GM04503 (cell line): Measurements from ENCODE around the gene NFATC4.
"Not testable (repeated sequence)": the region's sequence is repeated elsewhere in the genome, so short reads cannot be mapped to it uniquely, and the experiment has no call there.

ENCODE experiments used
- DNase-seq: peaks from one replicate; pipeline ENCODE4 v3.0.0-alpha.2; 2012; ENCODE audit warnings: low read depth

The NFATC4 gene

GRCh38 chr14:24368212-24368561, 203 bp downstream of the NFATC4 start:
- DNase-seq = no peak

- DNase-seq = peak; percentile 54
These were observed 723 bp downstream of the NFATC4 start for GRCh38 chr14:24368562-24369252.

GRCh38 chr14:24369463-24369862, 1.5 kb downstream of the NFATC4 start:
- DNase-seq = no peak

GRCh38 chr14:24369907-24370687, 2.1 kb downstream of the NFATC4 start:
- no peak for DNase-seq

GRCh38 chr14:24370748-24371147, 2.8 kb downstream of the NFATC4 start:
- no peak for DNase-seq

GRCh38 chr14:24371605-24372004, 3.6 kb downstream of the NFATC4 start:
- DNase-seq = not testable (repeated sequence)

GRCh38 chr14:24372701-24373416, 4.9 kb downstream of the NFATC4 start:
- DNase-seq = no peak

- DNase-seq = no peak
These were observed 8.6 kb downstream of the NFATC4 start for GRCh38 chr14:24376448-24377070.

- no peak for DNase-seq
These were observed 9.1 kb downstream of the NFATC4 start for GRCh38 chr14:24377126-24377525.

- DNase-seq = no peak
These were observed 9.7 kb downstream of the NFATC4 start for GRCh38 chr14:24377657-24378056.

GRCh38 chr14:24378327-24378726, 10.3 kb downstream of the NFATC4 start:
- no peak for DNase-seq

- DNase-seq = no peak
These were observed 11.3 kb downstream of the NFATC4 start for GRCh38 chr14:24378981-24379906.

GRCh38 chr14:24379907-24380730, 12.1 kb downstream of the NFATC4 start:
- no peak for DNase-seq

- DNase-seq = no peak
These were observed 13.5 kb downstream of the NFATC4 start for GRCh38 chr14:24381363-24382063.

- no peak for DNase-seq
These were observed 14.0 kb downstream of the NFATC4 start for GRCh38 chr14:24382064-24382371.

- DNase-seq = no peak
These were observed 16.2 kb downstream of the NFATC4 start for GRCh38 chr14:24384169-24384568.

- no peak for DNase-seq
These were observed 17.5 kb downstream of the NFATC4 start for GRCh38 chr14:24385524-24385923.

- DNase-seq = no peak
These were observed 19.0 kb downstream of the NFATC4 start for GRCh38 chr14:24387009-24387345.

- not testable (repeated sequence) for DNase-seq
These were observed 19.6 kb downstream of the NFATC4 start for GRCh38 chr14:24387579-24387978.

GRCh38 chr14:24388474-24389179, 20.6 kb downstream of the NFATC4 start:
- no peak for DNase-seq
